ENCODE data around the gene NPAS3. TPM values are rescaled to one million over a fixed set of nuclear protein-coding genes. Genes with fewer than 3 reads are reported as not detected.

NPAS3 gene
- total RNA-seq, 1 donor from 2014 or later, result 2.4 TPM

GRCh38 chr14:33352821-33353220 is 414.1 kb downstream of the NPAS3 start:
- no peak for DNase-seq (ENCODE audit: extremely low spot score, unreplicated experiment)
- Mint-ChIP-seq H3K9me3 (ENCODE audit: unreplicated experiment) (no peaks in the 10 kb centered on the region), H3K27me3 (ENCODE audit: unreplicated experiment) (peaks cover 13% of the 10 kb centered on the region), H3K4me1 (ENCODE audit: unreplicated experiment) (peaks cover 4% of the 10 kb centered on the region), H3K36me3 (ENCODE audit: unreplicated experiment) (peaks cover 3% of the 10 kb centered on the region), H3K4me3 (ENCODE audit: unreplicated experiment) (no peak overlapping the region), H3K27ac (ENCODE audit: unreplicated experiment) (no peak overlapping the region)
- no peak for TF ChIP-seq CTCF (IDR thresholded peaks at IDR 0.05)

GRCh38 chr14:33356181-33356580 is 417.5 kb downstream of the NPAS3 start:
- no peaks in the 10 kb centered on the region for H3K27me3 Mint-ChIP-seq (ENCODE audit: unreplicated experiment)
- no peaks in the 10 kb centered on the region for H3K9me3 Mint-ChIP-seq (ENCODE audit: unreplicated experiment)
- H3K36me3 Mint-ChIP-seq (ENCODE audit: unreplicated experiment), result no peaks in the 10 kb centered on the region
- no peak overlapping the region for H3K27ac Mint-ChIP-seq (ENCODE audit: unreplicated experiment)
- no peak for DNase-seq (ENCODE audit: extremely low spot score, unreplicated experiment)
- H3K4me1 Mint-ChIP-seq (ENCODE audit: unreplicated experiment), result peaks cover 4% of the 10 kb centered on the region
- no peak overlapping the region for H3K4me3 Mint-ChIP-seq (ENCODE audit: unreplicated experiment)
- TF ChIP-seq CTCF (IDR thresholded peaks at IDR 0.05), result no peak

GRCh38 chr14:33357225-33358010 is 418.7 kb downstream of the NPAS3 start:
- Mint-ChIP-seq H3K27ac (ENCODE audit: unreplicated experiment) (no peak overlapping the region), H3K27me3 (ENCODE audit: unreplicated experiment) (no peaks in the 10 kb centered on the region), H3K9me3 (ENCODE audit: unreplicated experiment) (no peaks in the 10 kb centered on the region), H3K4me1 (ENCODE audit: unreplicated experiment) (peaks cover 4% of the 10 kb centered on the region), H3K36me3 (ENCODE audit: unreplicated experiment) (no peaks in the 10 kb centered on the region), H3K4me3 (ENCODE audit: unreplicated experiment) (no peak overlapping the region)
- DNase-seq (ENCODE audit: extremely low spot score, unreplicated experiment), result no peak
- no peak for TF ChIP-seq CTCF (IDR thresholded peaks at IDR 0.05)

- Mint-ChIP-seq H3K9me3 (ENCODE audit: unreplicated experiment) (no peaks in the 10 kb centered on the region), H3K4me1 (ENCODE audit: unreplicated experiment) (no peaks in the 10 kb centered on the region)
- DNase-seq (ENCODE audit: extremely low spot score, unreplicated experiment), result no peak
These were observed 420.7 kb downstream of the NPAS3 start for GRCh38 chr14:33359288-33359881.

More at GRCh38 chr14:33359288-33359881, 420.7 kb downstream of the NPAS3 start:
- H3K36me3 Mint-ChIP-seq (ENCODE audit: unreplicated experiment), result no peaks in the 10 kb centered on the region
- no peak overlapping the region for H3K27ac Mint-ChIP-seq (ENCODE audit: unreplicated experiment)
- TF ChIP-seq CTCF (IDR thresholded peaks at IDR 0.05), result no peak
- no peak overlapping the region for H3K4me3 Mint-ChIP-seq (ENCODE audit: unreplicated experiment)
- no peaks in the 10 kb centered on the region for H3K27me3 Mint-ChIP-seq (ENCODE audit: unreplicated experiment)
